Upper lobe of left lung (tissue), 6 donors: ENCODE results near the gene METRN. TPM values are rescaled to one million over a fixed set of nuclear protein-coding genes. Genes with fewer than 3 reads are reported as not detected.
"Not testable (repeated sequence)": the region's sequence is repeated elsewhere in the genome, so short reads cannot be mapped to it uniquely, and the experiment has no call there.

Experiments
- ATAC-seq, 2 donors: fragments of 200-7000 bp; cut with Tn5 transposase; one replicate each; pipeline ENCODE4 v1.9.1; 2022; ENCODE audit warnings: mild to moderate bottlenecking in 2 of 2, moderate library complexity in 2 of 2; ENCODE audit not compliant: low FRiP score in 2 of 2
- DNase-seq, 2 donors: peaks; one replicate each; pipeline ENCODE4 v3.0.0-alpha.2; 2019 to 2020
- H3K27ac ChIP-seq, 4 donors: fragments of 200-600 bp; sonication (generic); one replicate each; pipeline ENCODE4 v1.5.1; 2016 to 2019
- H3K27me3 ChIP-seq, 4 donors: fragments of 200-600 bp; sonication (generic); one replicate each; pipeline ENCODE4 v1.5.1; 2017 to 2019
- H3K36me3 ChIP-seq, 4 donors: fragments of 200-600 bp; sonication (generic); one replicate each; pipeline ENCODE4 v1.5.1; 2016 to 2019
- H3K4me1 ChIP-seq, 4 donors: fragments of 200-600 bp; sonication (generic); one replicate each; pipeline ENCODE4 v1.5.1; 2018 to 2019
- H3K4me3 ChIP-seq, 4 donors: fragments of 200-600 bp; sonication (generic); one replicate each; pipeline ENCODE4 v1.5.1; 2017 to 2019; ENCODE audit warnings: mild to moderate bottlenecking in 2 of 4, moderate library complexity in 1 of 4
- H3K9me3 ChIP-seq, 4 donors: fragments of 200-600 bp; sonication (generic); one replicate each; pipeline ENCODE4 v1.5.1; 2018 to 2019
- EP300 ChIP-seq, 4 donors: sonication (generic); formaldehyde crosslinking; IDR thresholded peaks; one replicate each; pipeline ENCODE4 v1.5.1; 2017; ENCODE audit warnings: antibody characterized with exemption in 4 of 4, control low read depth in 2 of 4
- POLR2A ChIP-seq, 4 donors: fragments of 450-650 bp; IDR thresholded peaks; one replicate each; pipeline ENCODE4 v1.5.1; 2016 to 2017; ENCODE audit warnings: antibody characterized with exemption in 4 of 4, mild to moderate bottlenecking in 2 of 4
- POLR2AphosphoS5 ChIP-seq, 2 donors: sonication (generic); formaldehyde crosslinking; IDR thresholded peaks; one replicate each; pipeline ENCODE4 v1.5.1; 2017; ENCODE audit warnings: antibody characterized with exemption in 2 of 2
- WGBS, 2 donors: methylation state at CpG; one replicate each; pipeline ENCODE4 v1.1.5; 2017 to 2018; 5-methylcytosine and 5-hydroxymethylcytosine counted together
- total RNA-seq, 6 donors: library from RNA; depleted of rRNA in 4 of 6; stranded (reverse); fragments of >200 nt in 4 of 6; gene quantifications; one replicate each; pipeline versions ENCODE4 v1.1.0 to v1.2.1, GENCODE V29; 2016 to 2021
- TF ChIP-seq, protein P1 (sequence below), 6 experiments: fragments of 450-650 bp in 4 of 6; fragments of 200-600 bp in 2 of 6; sonication (generic) in 2 of 6; IDR thresholded peaks; one replicate each; pipeline ENCODE4 v1.5.1; 2016 to 2019; ENCODE audit warnings: antibody characterized with exemption in 6 of 6
- donor health status: DM: no; HTN: no; CAD: no; lungs with moderate emphysema.
- donor health status: DM: no; HTN: yes; CAD: no; lungs with severe emphysema.

Gene METRN
- total RNA-seq, 6 donors from 2014 or later, result 22.0 to 56.0 (median 40.8) TPM

- no peak overlapping the region for H3K4me3 ChIP-seq
- 66 to 81% methylated on average over 3 to 10 of the region's 10 CpGs for WGBS, 2 donors
- TF ChIP-seq POLR2AphosphoS5 (IDR thresholded peaks at IDR 0.05) (no peak), EP300 (IDR thresholded peaks at IDR 0.05) (no peak), POLR2A (IDR thresholded peaks at IDR 0.05) (no peak)
- TF ChIP-seq, protein P1, sequence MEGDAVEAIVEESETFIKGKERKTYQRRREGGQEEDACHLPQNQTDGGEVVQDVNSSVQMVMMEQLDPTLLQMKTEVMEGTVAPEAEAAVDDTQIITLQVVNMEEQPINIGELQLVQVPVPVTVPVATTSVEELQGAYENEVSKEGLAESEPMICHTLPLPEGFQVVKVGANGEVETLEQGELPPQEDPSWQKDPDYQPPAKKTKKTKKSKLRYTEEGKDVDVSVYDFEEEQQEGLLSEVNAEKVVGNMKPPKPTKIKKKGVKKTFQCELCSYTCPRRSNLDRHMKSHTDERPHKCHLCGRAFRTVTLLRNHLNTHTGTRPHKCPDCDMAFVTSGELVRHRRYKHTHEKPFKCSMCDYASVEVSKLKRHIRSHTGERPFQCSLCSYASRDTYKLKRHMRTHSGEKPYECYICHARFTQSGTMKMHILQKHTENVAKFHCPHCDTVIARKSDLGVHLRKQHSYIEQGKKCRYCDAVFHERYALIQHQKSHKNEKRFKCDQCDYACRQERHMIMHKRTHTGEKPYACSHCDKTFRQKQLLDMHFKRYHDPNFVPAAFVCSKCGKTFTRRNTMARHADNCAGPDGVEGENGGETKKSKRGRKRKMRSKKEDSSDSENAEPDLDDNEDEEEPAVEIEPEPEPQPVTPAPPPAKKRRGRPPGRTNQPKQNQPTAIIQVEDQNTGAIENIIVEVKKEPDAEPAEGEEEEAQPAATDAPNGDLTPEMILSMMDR (IDR thresholded peaks at IDR 0.05), result peak in 2 of 6 experiments; percentile 26 to 35
- peaks cover 50 to 79% (median 64%) of the 10 kb centered on the region in 4 donors for H3K4me1 ChIP-seq
- no peak overlapping the region for H3K27ac ChIP-seq
- DNase-seq (peak; percentile 45 to 79), ATAC-seq (no peak)
- peaks cover 8 to 39% (median 23%) of the 10 kb centered on the region in 4 donors for H3K36me3 ChIP-seq
- H3K27me3 ChIP-seq, result no peaks in the 10 kb centered on the region
- H3K9me3 ChIP-seq, result no peaks in the 10 kb centered on the region
These were observed 29.0 kb upstream of the METRN start for GRCh38 chr16:685967-686366.

- Histone ChIP-seq H3K27me3 (no peaks in the 10 kb centered on the region), H3K36me3 (peaks cover 8 to 34% (median 21%) of the 10 kb centered on the region in 4 donors), H3K9me3 (no peaks in the 10 kb centered on the region), H3K4me1 (peaks cover 43 to 74% (median 58%) of the 10 kb centered on the region in 4 donors), H3K27ac (no peak overlapping the region), H3K4me3 (no peak overlapping the region)
- ATAC-seq (no peak), DNase-seq (peak in 1 of 2 donors; percentile 86)
- 94 to 97% methylated on average over 23 to 51 of the region's 51 CpGs for WGBS, 2 donors
- TF ChIP-seq EP300 (IDR thresholded peaks at IDR 0.05), result no peak
- TF ChIP-seq POLR2A (IDR thresholded peaks at IDR 0.05), result no peak
- TF ChIP-seq, protein P1 (IDR thresholded peaks at IDR 0.05), result no peak
- TF ChIP-seq POLR2AphosphoS5 (IDR thresholded peaks at IDR 0.05), result no peak
These were observed 28.3 kb upstream of the METRN start for GRCh38 chr16:686459-687260.

DNA sequence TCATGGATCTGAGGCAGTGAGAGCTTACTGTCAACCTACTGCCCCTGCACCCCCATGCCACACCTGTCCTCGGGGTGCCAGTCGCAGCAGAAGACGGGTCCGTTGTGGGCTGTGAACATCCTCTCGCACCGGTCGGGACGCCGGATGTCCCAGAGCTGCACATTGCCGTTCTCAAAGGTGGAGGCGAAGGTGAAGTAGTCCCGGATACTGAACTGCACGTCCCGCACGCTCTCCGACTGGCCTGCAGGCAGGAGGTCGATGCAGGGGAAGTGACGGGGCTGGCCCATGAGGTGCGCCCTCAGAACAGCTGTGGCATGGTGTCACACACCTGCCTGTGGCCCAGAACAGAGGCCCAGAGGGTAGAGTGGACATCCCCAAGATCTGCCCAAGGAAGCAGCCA lies 27.4 kb upstream of the METRN start:
- Histone ChIP-seq H3K27ac (no peak overlapping the region), H3K4me3 (no peak overlapping the region), H3K9me3 (no peaks in the 10 kb centered on the region), H3K36me3 (peaks cover under 1 to 26% (median 13%) of the 10 kb centered on the region in 4 donors), H3K27me3 (no peaks in the 10 kb centered on the region), H3K4me1 (peaks cover 37 to 66% (median 50%) of the 10 kb centered on the region in 4 donors)
- 89 to 94% methylated on average over 16 to 19 of the region's 19 CpGs for WGBS, 2 donors
- ATAC-seq, result no peak
- TF ChIP-seq POLR2AphosphoS5 (IDR thresholded peaks at IDR 0.05), result no peak
- no peak for TF ChIP-seq POLR2A (IDR thresholded peaks at IDR 0.05)
- no peak for TF ChIP-seq EP300 (IDR thresholded peaks at IDR 0.05)
- TF ChIP-seq, protein P1 (IDR thresholded peaks at IDR 0.05), result no peak
- peak in 1 of 2 donors; percentile 77 for DNase-seq

GRCh38 chr16:689175-689897 lies 25.6 kb upstream of the METRN start:
- H3K4me1 ChIP-seq, result peaks cover 32 to 58% (median 45%) of the 10 kb centered on the region in 4 donors
- H3K36me3 ChIP-seq, result peaks cover 0 to 18% (median 5%) of the 10 kb centered on the region in 4 donors
- H3K4me3 ChIP-seq, result peak overlapping the region; percentile 76 to 98 (median 79)
- peaks cover 0 to 18% (median 12%) of the 10 kb centered on the region in 4 donors for H3K27me3 ChIP-seq
- 85 to 88% methylated on average over 11 to 24 of the region's 26 CpGs for WGBS, 2 donors
- H3K9me3 ChIP-seq, result no peaks in the 10 kb centered on the region
- ATAC-seq (no peak), DNase-seq (peak in 1 of 2 donors; percentile 68)
- TF ChIP-seq EP300 (IDR thresholded peaks at IDR 0.05) (no peak), POLR2A (IDR thresholded peaks at IDR 0.05) (no peak), POLR2AphosphoS5 (IDR thresholded peaks at IDR 0.05) (no peak)
- TF ChIP-seq, protein P1 (IDR thresholded peaks at IDR 0.05), result no peak
- H3K27ac ChIP-seq, result peak overlapping the region; percentile 84 to 92 (median 86)

DNA sequence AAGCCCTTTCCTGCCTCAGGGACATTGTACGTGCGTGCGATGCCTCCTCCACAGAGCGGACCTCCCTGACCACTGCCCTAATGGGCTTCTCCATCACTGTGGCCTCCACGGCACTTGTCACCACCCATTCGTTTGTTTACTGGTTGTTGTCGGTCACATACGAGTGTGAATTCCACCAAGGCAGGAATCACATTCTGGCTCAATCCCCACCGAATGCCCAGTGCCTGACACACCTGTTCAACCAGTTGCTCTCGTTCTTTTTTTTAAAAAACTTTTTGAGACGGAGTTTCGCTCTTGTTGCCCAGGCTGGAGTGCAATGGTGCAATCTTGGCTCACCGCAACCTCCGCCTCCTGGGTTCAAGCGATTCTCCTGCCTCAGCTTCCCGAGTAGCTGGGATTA lies 23.7 kb upstream of the METRN start:
- not testable (repeated sequence) for ATAC-seq, H3K27ac ChIP-seq, H3K9me3 ChIP-seq, H3K4me3 ChIP-seq, DNase-seq
- Histone ChIP-seq H3K4me1 (peaks cover 36 to 56% (median 47%) of the 10 kb centered on the region in 4 donors), H3K36me3 (peaks cover 0 to 14% (median 5%) of the 10 kb centered on the region in 4 donors), H3K27me3 (peaks cover 0 to 35% (median 25%) of the 10 kb centered on the region in 4 donors)
- 77 to 81% methylated on average over 16 of the region's 16 CpGs for WGBS, 2 donors
